Stimulated activated naive CD8-positive, alpha-beta T cell treated with anti-CD3 and anti-CD28 coated beads, Interleukin-15, Interleukin-2, amounts not matched to agents 100 ng/mL and 50 ng/mL, for 24 hours (primary cell): ENCODE measurements around the gene RSAD2.
A peak's percentile ranks its signal among the peaks of the same experiment; 100 is the strongest.
"Not testable (repeated sequence)": the region's sequence is repeated elsewhere in the genome, so short reads cannot be mapped to it uniquely, and the experiment has no call there.

Experiments used
- H3K27ac Mint-ChIP-seq: one replicate; pipeline ENCODE4 v1.8.0; 2021; ENCODE audit warnings: mild to moderate bottlenecking, mixed read lengths
- H3K27me3 Mint-ChIP-seq: one replicate; pipeline ENCODE4 v1.8.0; 2021; ENCODE audit warnings: mixed read lengths
- H3K36me3 Mint-ChIP-seq: one replicate; pipeline ENCODE4 v1.8.0; 2021; ENCODE audit warnings: low read depth, mixed read lengths
- H3K4me1 Mint-ChIP-seq: one replicate; pipeline ENCODE4 v1.8.0; 2021; ENCODE audit warnings: low read depth, mixed read lengths
- H3K4me3 Mint-ChIP-seq: one replicate; pipeline ENCODE4 v1.8.0; 2021; ENCODE audit warnings: mild to moderate bottlenecking, mixed read lengths
- H3K9me3 Mint-ChIP-seq: one replicate; pipeline ENCODE4 v1.8.0; 2021; ENCODE audit warnings: mixed read lengths

The RSAD2 gene

GRCh38 chr2:6879011-6879410, 1.4 kb downstream of the RSAD2 start:
- Mint-ChIP-seq H3K27ac (no peak overlapping the region), H3K27me3 (no peaks in the 10 kb centered on the region), H3K9me3 (peaks cover 2% of the 10 kb centered on the region), H3K36me3 (peaks cover 2% of the 10 kb centered on the region), H3K4me1 (peaks cover 71% of the 10 kb centered on the region), H3K4me3 (peak overlapping the region; percentile 77)

- Mint-ChIP-seq H3K4me1 (peaks cover 63% of the 10 kb centered on the region), H3K27me3 (no peaks in the 10 kb centered on the region), H3K36me3 (no peaks in the 10 kb centered on the region), H3K9me3 (no peaks in the 10 kb centered on the region), H3K27ac (peak overlapping the region; percentile 23), H3K4me3 (peak overlapping the region; percentile 70)
Observed at GRCh38 chr2:6880200-6880733, 2.7 kb downstream of the RSAD2 start.

GRCh38 chr2:6881046-6881445, 3.5 kb downstream of the RSAD2 start:
- no peaks in the 10 kb centered on the region for H3K9me3 Mint-ChIP-seq
- no peaks in the 10 kb centered on the region for H3K36me3 Mint-ChIP-seq
- H3K27me3 Mint-ChIP-seq: no peaks in the 10 kb centered on the region
- H3K27ac Mint-ChIP-seq: no peak overlapping the region
- peaks cover 55% of the 10 kb centered on the region for H3K4me1 Mint-ChIP-seq
- peak overlapping the region; percentile 36 for H3K4me3 Mint-ChIP-seq

GRCh38 chr2:6881516-6881915, 3.9 kb downstream of the RSAD2 start:
- Mint-ChIP-seq H3K27me3 (no peaks in the 10 kb centered on the region), H3K4me1 (peaks cover 50% of the 10 kb centered on the region), H3K27ac (no peak overlapping the region), H3K9me3 (no peaks in the 10 kb centered on the region), H3K4me3 (no peak overlapping the region), H3K36me3 (no peaks in the 10 kb centered on the region)

- no peaks in the 10 kb centered on the region for H3K27me3 Mint-ChIP-seq
- H3K36me3 Mint-ChIP-seq: no peaks in the 10 kb centered on the region
- H3K4me3 Mint-ChIP-seq: no peak overlapping the region
- no peak overlapping the region for H3K27ac Mint-ChIP-seq
- no peaks in the 10 kb centered on the region for H3K9me3 Mint-ChIP-seq
- peaks cover 30% of the 10 kb centered on the region for H3K4me1 Mint-ChIP-seq
Observed at GRCh38 chr2:6883448-6884122, 6.0 kb downstream of the RSAD2 start.

GRCh38 chr2:6885551-6885950, 8.0 kb downstream of the RSAD2 start:
- peaks cover 11% of the 10 kb centered on the region for H3K4me1 Mint-ChIP-seq
- H3K27ac Mint-ChIP-seq: no peak overlapping the region
- H3K36me3 Mint-ChIP-seq: no peaks in the 10 kb centered on the region
- H3K9me3 Mint-ChIP-seq: no peaks in the 10 kb centered on the region
- no peaks in the 10 kb centered on the region for H3K27me3 Mint-ChIP-seq
- no peak overlapping the region for H3K4me3 Mint-ChIP-seq

- no peaks in the 10 kb centered on the region for H3K36me3 Mint-ChIP-seq
- peaks cover 7% of the 10 kb centered on the region for H3K4me1 Mint-ChIP-seq
- no peak overlapping the region for H3K4me3 Mint-ChIP-seq
- H3K27ac Mint-ChIP-seq: no peak overlapping the region
- H3K9me3 Mint-ChIP-seq: no peaks in the 10 kb centered on the region
- H3K27me3 Mint-ChIP-seq: no peaks in the 10 kb centered on the region
Observed at GRCh38 chr2:6885968-6886367, 8.4 kb downstream of the RSAD2 start.

- no peaks in the 10 kb centered on the region for H3K27me3 Mint-ChIP-seq
- H3K4me1 Mint-ChIP-seq: no peaks in the 10 kb centered on the region
- no peak overlapping the region for H3K27ac Mint-ChIP-seq
- H3K4me3 Mint-ChIP-seq: no peak overlapping the region
- no peaks in the 10 kb centered on the region for H3K36me3 Mint-ChIP-seq
- no peaks in the 10 kb centered on the region for H3K9me3 Mint-ChIP-seq
Observed at GRCh38 chr2:6887751-6888192, 10.2 kb downstream of the RSAD2 start.

GRCh38 chr2:6888724-6889123, 11.1 kb downstream of the RSAD2 start:
- no peaks in the 10 kb centered on the region for H3K4me1 Mint-ChIP-seq
- H3K4me3 Mint-ChIP-seq: no peak overlapping the region
- H3K9me3 Mint-ChIP-seq: no peaks in the 10 kb centered on the region
- no peaks in the 10 kb centered on the region for H3K27me3 Mint-ChIP-seq
- H3K27ac Mint-ChIP-seq: peak overlapping the region; percentile 32
- H3K36me3 Mint-ChIP-seq: no peaks in the 10 kb centered on the region

- Mint-ChIP-seq H3K4me1 (peaks cover 13% of the 10 kb centered on the region), H3K9me3 (no peaks in the 10 kb centered on the region), H3K27ac (no peak overlapping the region), H3K36me3 (peaks cover 4% of the 10 kb centered on the region), H3K4me3 (no peak overlapping the region), H3K27me3 (no peaks in the 10 kb centered on the region)
Observed at GRCh38 chr2:6893876-6894482, 16.4 kb downstream of the RSAD2 start.

- H3K4me1 Mint-ChIP-seq: peaks cover 13% of the 10 kb centered on the region
- peaks cover 16% of the 10 kb centered on the region for H3K36me3 Mint-ChIP-seq
- peak overlapping the region; percentile 83 for H3K27ac Mint-ChIP-seq
- no peak overlapping the region for H3K4me3 Mint-ChIP-seq
- no peaks in the 10 kb centered on the region for H3K9me3 Mint-ChIP-seq
- no peaks in the 10 kb centered on the region for H3K27me3 Mint-ChIP-seq
Observed at GRCh38 chr2:6896930-6897759, 19.6 kb downstream of the RSAD2 start.

GRCh38 chr2:6902581-6902980, 25.0 kb downstream of the RSAD2 start:
- Mint-ChIP-seq H3K4me1 (peaks cover 28% of the 10 kb centered on the region), H3K36me3 (peaks cover 25% of the 10 kb centered on the region)

GRCh38 chr2:6905668-6906067, 28.1 kb downstream of the RSAD2 start:
- Mint-ChIP-seq H3K36me3 (peaks cover 38% of the 10 kb centered on the region), H3K4me1 (peaks cover 56% of the 10 kb centered on the region), H3K27ac (no peak overlapping the region), H3K27me3 (no peaks in the 10 kb centered on the region), H3K9me3 (peaks cover 10% of the 10 kb centered on the region), H3K4me3 (no peak overlapping the region)

More at GRCh38 chr2:6902581-6902980, 25.0 kb downstream of the RSAD2 start:
- H3K27me3 Mint-ChIP-seq, H3K27ac Mint-ChIP-seq, H3K4me3 Mint-ChIP-seq, H3K9me3 Mint-ChIP-seq: not testable (repeated sequence)

GRCh38 chr2:6906165-6906741, 28.7 kb downstream of the RSAD2 start:
- H3K4me3 Mint-ChIP-seq: peak overlapping the region; percentile 8
- peaks cover 41% of the 10 kb centered on the region for H3K36me3 Mint-ChIP-seq
- peak overlapping the region; percentile 61 for H3K27ac Mint-ChIP-seq

GRCh38 chr2:6908291-6908690, 30.7 kb downstream of the RSAD2 start:
- Mint-ChIP-seq H3K27ac (peak overlapping the region; percentile 95), H3K36me3 (peaks cover 41% of the 10 kb centered on the region), H3K27me3 (no peaks in the 10 kb centered on the region)

More at GRCh38 chr2:6906165-6906741, 28.7 kb downstream of the RSAD2 start:
- peaks cover 10% of the 10 kb centered on the region for H3K9me3 Mint-ChIP-seq
- H3K27me3 Mint-ChIP-seq: no peaks in the 10 kb centered on the region
- H3K4me1 Mint-ChIP-seq: peaks cover 62% of the 10 kb centered on the region

More at GRCh38 chr2:6908291-6908690, 30.7 kb downstream of the RSAD2 start:
- peaks cover 83% of the 10 kb centered on the region for H3K4me1 Mint-ChIP-seq
- peaks cover 10% of the 10 kb centered on the region for H3K9me3 Mint-ChIP-seq
- no peak overlapping the region for H3K4me3 Mint-ChIP-seq
